ENCODE results near the gene GOPC. TPM values are rescaled to one million over a fixed set of nuclear protein-coding genes. Genes with fewer than 3 reads are reported as not detected.

GOPC gene
- total and polyA plus RNA-seq, 2 donors (not counting 3 experiments of a cell fraction or from before 2014, with no cell fraction given): 7.8 to 22.8 TPM

GRCh38 chr6:117542493-117542892 is 59.8 kb downstream of the GOPC start:
- no peak overlapping the region for H3K27ac ChIP-seq (ENCODE audit: insufficient read depth, low read depth, low read length)
- dilution Hi-C loops (cut with MboI; ENCODE audit: extremely low pct_ligation_motif_present, low sequenced_read_pairs): no loop called here
- H4K20me1 ChIP-seq (replicated peaks; ENCODE audit: control insufficient read depth, extremely low read depth, insufficient read depth, low read length): no peaks in the 10 kb centered on the region
- no peak for TF ChIP-seq MAX (IDR thresholded peaks at IDR 0.05; ENCODE audit: insufficient read depth, insufficient read length)
- no peak for TF ChIP-seq POLR2A (IDR thresholded peaks at IDR 0.05; ENCODE audit: low read depth, low read length)
- no peak for TF ChIP-seq EZH2 (IDR thresholded peaks at IDR 0.05; ENCODE audit: borderline replicate concordance, low read depth, low read length, severe bottlenecking)
- no peak for TF ChIP-seq CTCF (IDR thresholded peaks at IDR 0.05; ENCODE audit: extremely low read depth in 1 of 2, insufficient read depth in 1 of 2, low read depth in 1 of 2, low read length in 2 of 2)
- TF ChIP-seq MYC (IDR thresholded peaks at IDR 0.05; ENCODE audit: low read depth, low read length): no peak
- no peak for TF ChIP-seq POLR2AphosphoS5 (IDR thresholded peaks at IDR 0.05; ENCODE audit: insufficient read depth, low read depth, low read length)
- no peak for TF ChIP-seq GATA2 (IDR thresholded peaks at IDR 0.05; ENCODE audit: insufficient read depth, insufficient read length, low read depth, low read length)
- no peak for TF ChIP-seq JUN (IDR thresholded peaks at IDR 0.05; ENCODE audit: borderline replicate concordance, insufficient read depth, insufficient read length, low read depth)
- no peak for TF ChIP-seq FOS (IDR thresholded peaks at IDR 0.05; ENCODE audit: borderline replicate concordance, insufficient read depth, low read length)
- FAIRE-seq: no peak
- H3K9me3 ChIP-seq (replicated peaks; ENCODE audit: control insufficient read depth, insufficient read depth, low read length): no peaks in the 10 kb centered on the region
- peaks cover 15 to 43% of the 10 kb centered on the region in 2 experiments for H3K36me3 ChIP-seq (ENCODE audit: control insufficient read depth in 2 of 2, extremely low read depth in 1 of 2, insufficient read depth in 2 of 2, low read length in 2 of 2)
- POLR2A ChIA-PET: no interaction called here
- H3K4me1 ChIP-seq (ENCODE audit: control insufficient read depth, extremely low read depth, insufficient read depth, low read length): peaks cover 3% of the 10 kb centered on the region
- no peaks in the 10 kb centered on the region for H3K79me2 ChIP-seq (ENCODE audit: control insufficient read depth, insufficient read depth, low read length)
- CTCF ChIA-PET: no interaction called here
- no peak overlapping the region for H3K4me3 ChIP-seq (replicated peaks in 1 of 3; ENCODE audit: insufficient read depth in 1 of 3, low read depth in 1 of 3, low read length in 3 of 3)
- H3K27me3 ChIP-seq (ENCODE audit: control insufficient read depth in 2 of 2, insufficient read depth in 2 of 2, low read length in 2 of 2): no peaks in the 10 kb centered on the region
- no peak overlapping the region for H3K4me2 ChIP-seq (ENCODE audit: insufficient read depth, low read length)
- H3K9me1 ChIP-seq (replicated peaks; ENCODE audit: control insufficient read depth, extremely low read depth, insufficient read depth, low read length): no peaks in the 10 kb centered on the region
- BruUV-seq (replicated peaks): no TSS peak
- H3K9ac ChIP-seq (replicated peaks; ENCODE audit: extremely low read depth, insufficient read depth, low read length): no peak overlapping the region
- H2AFZ ChIP-seq (ENCODE audit: low read depth, low read length): no peak overlapping the region
- intact Hi-C loops (cut with micrococcal nuclease): no loop called here
- DNase-seq (ENCODE audit: low read depth, low spot score): no peak
